NCI-H146 treated with DMSO at 0.1 percent for 48 hours (cell line): ENCODE results near the gene TIAM2.
"Not testable (repeated sequence)": the region's sequence is repeated elsewhere in the genome, so short reads cannot be mapped to it uniquely, and the experiment has no call there.

Experiments
- DNase-seq: peaks from one replicate; lab custom pipeline; 2025; ENCODE audit not compliant: unreplicated experiment; lab: John Stamatoyannopoulos, UW

Gene TIAM2

GRCh38 chr6:155188707-155189496 lies 193.8 kb downstream of the TIAM2 start:
- DNase-seq = no peak

GRCh38 chr6:155190677-155191076 lies 195.6 kb downstream of the TIAM2 start:
- no peak for DNase-seq

GRCh38 chr6:155193526-155193925 lies 198.4 kb downstream of the TIAM2 start:
- DNase-seq = no peak

GRCh38 chr6:155194399-155194798 lies 199.3 kb downstream of the TIAM2 start:
- DNase-seq = no peak

- DNase-seq = no peak
Measured at GRCh38 chr6:155195903-155196302, 200.8 kb downstream of the TIAM2 start.

GRCh38 chr6:155196911-155197310 lies 201.8 kb downstream of the TIAM2 start:
- no peak for DNase-seq

GRCh38 chr6:155197932-155198331 lies 202.8 kb downstream of the TIAM2 start:
- no peak for DNase-seq

GRCh38 chr6:155200012-155200411 lies 204.9 kb downstream of the TIAM2 start:
- DNase-seq = no peak

GRCh38 chr6:155201461-155202226 lies 206.5 kb downstream of the TIAM2 start:
- peak; percentile 64 for DNase-seq

- no peak for DNase-seq
Measured at GRCh38 chr6:155207223-155207622, 212.1 kb downstream of the TIAM2 start.

GRCh38 chr6:155212106-155212505 lies 217.0 kb downstream of the TIAM2 start:
- DNase-seq = no peak

- DNase-seq = no peak
Measured at GRCh38 chr6:155212616-155213380, 217.7 kb downstream of the TIAM2 start.

GRCh38 chr6:155213611-155214372 lies 218.7 kb downstream of the TIAM2 start:
- DNase-seq = no peak

- DNase-seq = no peak
Measured at GRCh38 chr6:155215906-155216305, 220.8 kb downstream of the TIAM2 start.

- peak; percentile 89 for DNase-seq
Measured at GRCh38 chr6:155216312-155217046, 221.4 kb downstream of the TIAM2 start.

- not testable (repeated sequence) for DNase-seq
Measured at GRCh38 chr6:155218711-155219110, 223.6 kb downstream of the TIAM2 start.

- DNase-seq = no peak
Measured at GRCh38 chr6:155219299-155219698, 224.2 kb downstream of the TIAM2 start.

GRCh38 chr6:155219858-155220301 lies 224.8 kb downstream of the TIAM2 start:
- no peak for DNase-seq

- no peak for DNase-seq
Measured at GRCh38 chr6:155221086-155221485, 226.0 kb downstream of the TIAM2 start.

GRCh38 chr6:155222506-155222905 lies 227.4 kb downstream of the TIAM2 start:
- no peak for DNase-seq
